WERI-Rb-1 (cell line): ENCODE results near the gene NPIPB2.

Experiments
- DNase-seq: peaks from one replicate; pipeline ENCODE4 v3.0.0-alpha.2; 2020
- H3K27ac ChIP-seq: fragments of 250-450 bp; sonication (Bioruptor Pico); 2 replicates; pipeline ENCODE4 v1.5.1; 2020; ENCODE audit warnings: mild to moderate bottlenecking, moderate library complexity
- H3K27me3 ChIP-seq: fragments of 250-450 bp; sonication (Bioruptor Pico); 2 replicates; pipeline ENCODE4 v1.5.1; 2021; ENCODE audit warnings: mild to moderate bottlenecking, low read depth, moderate library complexity; ENCODE audit not compliant: insufficient read depth, severe bottlenecking
- H3K36me3 ChIP-seq: fragments of 250-450 bp; sonication (Bioruptor Pico); 2 replicates; pipeline ENCODE4 v1.5.1; 2020; ENCODE audit warnings: mild to moderate bottlenecking, moderate library complexity
- H3K4me3 ChIP-seq: 2 replicates; pipeline ENCODE4 v1.5.1; 2011; ENCODE audit warnings: low read depth, mild to moderate bottlenecking, control low read depth, low read length
- H3K9me3 ChIP-seq: fragments of 250-450 bp; sonication (Bioruptor Pico); 2 replicates; pipeline ENCODE4 v1.5.1; 2021; ENCODE audit warnings: mild to moderate bottlenecking, moderate library complexity; ENCODE audit not compliant: severe bottlenecking
- CTCF ChIP-seq: IDR thresholded peaks from 2 replicates; pipeline ENCODE4 v1.5.1; 2011; ENCODE audit warnings: low read depth, mild to moderate bottlenecking, control low read depth, inconsistent platforms, low read length

NPIPB2 gene

DNA sequence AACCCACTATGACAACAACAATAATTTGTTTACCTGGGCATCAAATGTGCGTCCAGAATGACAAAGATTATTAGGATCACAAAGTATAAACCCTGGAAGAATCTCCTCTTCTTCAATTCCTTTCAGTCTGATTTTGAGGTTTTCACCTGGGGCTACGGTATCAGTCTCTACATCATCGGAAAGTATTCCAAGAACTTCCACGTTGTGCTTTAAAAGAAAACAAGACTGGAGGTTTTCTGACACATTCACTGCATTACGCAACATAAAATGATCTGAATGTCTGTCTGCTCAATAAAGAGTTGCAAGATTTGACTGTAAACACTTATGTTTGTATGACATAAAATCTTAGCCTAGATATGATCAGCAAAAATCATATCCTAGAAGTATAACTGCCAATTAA, 64.5 kb downstream of the NPIPB2 start:
- Histone ChIP-seq H3K27me3 (no peaks in the 10 kb centered on the region), H3K27ac (no peak overlapping the region), H3K36me3 (peaks cover 87% of the 10 kb centered on the region), H3K9me3 (no peaks in the 10 kb centered on the region), H3K4me3 (no peak overlapping the region)
- TF ChIP-seq CTCF = no peak
- no peak for DNase-seq
